OCI-LY1 (cell line): ENCODE data around the gene PIEZO1.
"Not testable (repeated sequence)": the region's sequence is repeated elsewhere in the genome, so short reads cannot be mapped to it uniquely, and the experiment has no call there.

Experiments used
- H2AFZ ChIP-seq: fragments of 200-600 bp; sonication (generic), shearing (Covaris generic); 2 replicates; pipeline ENCODE4 v1.6.0; 2014; ENCODE audit warnings: antibody characterized with exemption, mild to moderate bottlenecking, low read length
- H3F3A ChIP-seq: fragments of 200-600 bp; sonication (generic), shearing (Covaris generic); 2 replicates; pipeline ENCODE4 v1.6.0; 2014; ENCODE audit warnings: mild to moderate bottlenecking, antibody characterized with exemption, low read length, moderate library complexity; ENCODE audit not compliant: insufficient read depth
- H3K27ac ChIP-seq: fragments of 200-600 bp; sonication (generic); 2 replicates; pipeline ENCODE4 v1.5.1; 2014; ENCODE audit warnings: low read length, mixed run types, mild to moderate bottlenecking, low read depth; ENCODE audit not compliant: poor library complexity, severe bottlenecking
- H3K27me3 ChIP-seq: fragments of 200-600 bp; sonication (generic); 2 replicates; pipeline ENCODE4 v1.6.0; 2014; ENCODE audit warnings: antibody characterized with exemption, mild to moderate bottlenecking, low read length, moderate library complexity; ENCODE audit not compliant: insufficient read depth
- H3K36me3 ChIP-seq: fragments of 200-600 bp; sonication (generic); 2 replicates; pipeline ENCODE4 v1.6.1; 2014; ENCODE audit warnings: mild to moderate bottlenecking, antibody characterized with exemption, low read length, moderate library complexity, mixed read lengths; ENCODE audit not compliant: insufficient read depth
- H3K4me1 ChIP-seq: fragments of 200-600 bp; sonication (generic); 2 replicates; pipeline ENCODE4 v1.5.1; 2014; ENCODE audit warnings: mild to moderate bottlenecking, low read length, moderate library complexity; ENCODE audit not compliant: insufficient read depth, severe bottlenecking
- H3K4me2 ChIP-seq: fragments of 200-600 bp; sonication (generic), shearing (Covaris generic); 2 replicates; pipeline ENCODE4 v1.6.1; 2014; ENCODE audit warnings: low read length
- H3K4me3 ChIP-seq: fragments of 200-600 bp; sonication (generic); 2 replicates; pipeline ENCODE4 v1.5.1; 2014; ENCODE audit warnings: low read length, low read depth, mild to moderate bottlenecking, mixed read lengths; ENCODE audit not compliant: poor library complexity, severe bottlenecking
- H3K79me2 ChIP-seq: fragments of 200-600 bp; shearing (Covaris generic); 2 replicates; pipeline ENCODE4 v1.6.1; 2016; ENCODE audit warnings: mixed run types, low read length, mixed read lengths; ENCODE audit not compliant: insufficient read depth
- H3K9ac ChIP-seq: fragments of 200-600 bp; sonication (generic), shearing (Covaris generic); 2 replicates; pipeline ENCODE4 v1.6.1; 2014; ENCODE audit warnings: mild to moderate bottlenecking, low read length, mixed read lengths
- H3K9me2 ChIP-seq: fragments of 200-600 bp; sonication (generic), shearing (Covaris generic); 2 replicates; pipeline ENCODE4 v1.6.1; 2014; ENCODE audit warnings: low read depth, mild to moderate bottlenecking, low read length, mixed read lengths
- H3K9me3 ChIP-seq: fragments of 200-600 bp; shearing (Covaris generic); 2 replicates; pipeline ENCODE4 v1.6.1; 2014; ENCODE audit warnings: low read length, mixed read lengths
- H4K20me1 ChIP-seq: fragments of 200-600 bp; sonication (generic), shearing (Covaris generic); 2 replicates; pipeline ENCODE4 v1.6.0; 2016; ENCODE audit warnings: mild to moderate bottlenecking, low read length; ENCODE audit not compliant: insufficient read depth
- CTCF ChIP-seq: fragments of 200-600 bp; sonication (generic), shearing (Covaris generic); IDR thresholded peaks from 2 replicates; pipeline ENCODE4 v1.5.1; 2017; ENCODE audit warnings: mild to moderate bottlenecking, antibody characterized with exemption, low read length, moderate library complexity, mixed read lengths
- EZH2 ChIP-seq: fragments of 200-600 bp; sonication (generic), shearing (Covaris generic); IDR thresholded peaks from 2 replicates; pipeline ENCODE4 v1.8.0; 2017; ENCODE audit warnings: borderline replicate concordance, mixed run types, mild to moderate bottlenecking, antibody characterized with exemption, low read length, moderate library complexity, mixed read lengths

The PIEZO1 gene

DNA sequence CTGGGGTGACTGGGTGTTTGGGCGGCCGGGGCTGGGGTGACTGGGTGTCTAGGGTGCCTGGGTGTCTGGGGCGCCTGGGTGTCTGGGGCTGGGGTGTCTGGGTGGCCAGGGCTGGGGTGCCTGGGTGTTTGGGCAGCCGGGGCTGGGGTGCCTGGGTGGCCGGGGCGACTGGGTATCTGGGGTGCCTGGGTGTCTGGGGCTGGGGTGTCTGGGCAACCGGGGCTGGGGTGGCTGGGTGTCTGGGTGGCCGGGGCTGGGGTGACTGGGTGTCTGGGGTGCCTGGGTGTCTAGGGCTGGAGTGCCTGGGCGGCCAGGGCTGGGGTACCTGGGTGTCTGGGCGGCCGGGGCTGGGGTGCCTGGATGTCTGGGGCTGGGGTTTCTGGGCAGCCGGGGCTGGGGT is 40.1 kb upstream of the PIEZO1 start:
- no peaks in the 10 kb centered on the region for H3F3A ChIP-seq
- H3K9me2 ChIP-seq: no peaks in the 10 kb centered on the region
- H3K4me3 ChIP-seq: no peak overlapping the region
- no peak overlapping the region for H2AFZ ChIP-seq
- H3K27me3 ChIP-seq: peaks cover 5% of the 10 kb centered on the region; the same call in 1 of the 2 replicates
- H3K36me3 ChIP-seq: no peaks in the 10 kb centered on the region
- no peaks in the 10 kb centered on the region for H3K79me2 ChIP-seq
- no peaks in the 10 kb centered on the region for H3K9me3 ChIP-seq
- H3K4me2 ChIP-seq: no peak overlapping the region
- H4K20me1 ChIP-seq: no peaks in the 10 kb centered on the region
- H3K9ac ChIP-seq: no peak overlapping the region
- H3K27ac ChIP-seq: no peak overlapping the region
- no peaks in the 10 kb centered on the region for H3K4me1 ChIP-seq
- no peak for TF ChIP-seq CTCF
- TF ChIP-seq EZH2: no peak

GRCh38 chr16:88824256-88825077 is 39.4 kb upstream of the PIEZO1 start:
- no peaks in the 10 kb centered on the region for H4K20me1 ChIP-seq
- TF ChIP-seq CTCF: no peak
- TF ChIP-seq EZH2: no peak
- no peak overlapping the region for H3K27ac ChIP-seq
- no peak overlapping the region for H3K4me3 ChIP-seq
- no peak overlapping the region for H3K4me2 ChIP-seq
- H3K79me2 ChIP-seq: no peaks in the 10 kb centered on the region
- no peak overlapping the region for H3K9ac ChIP-seq
- no peak overlapping the region for H2AFZ ChIP-seq
- no peaks in the 10 kb centered on the region for H3K9me2 ChIP-seq
- no peaks in the 10 kb centered on the region for H3K4me1 ChIP-seq
- no peaks in the 10 kb centered on the region for H3F3A ChIP-seq
- H3K27me3 ChIP-seq: peaks cover 5% of the 10 kb centered on the region; the same call in 1 of the 2 replicates
- H3K36me3 ChIP-seq: no peaks in the 10 kb centered on the region
- H3K9me3 ChIP-seq: no peaks in the 10 kb centered on the region

DNA sequence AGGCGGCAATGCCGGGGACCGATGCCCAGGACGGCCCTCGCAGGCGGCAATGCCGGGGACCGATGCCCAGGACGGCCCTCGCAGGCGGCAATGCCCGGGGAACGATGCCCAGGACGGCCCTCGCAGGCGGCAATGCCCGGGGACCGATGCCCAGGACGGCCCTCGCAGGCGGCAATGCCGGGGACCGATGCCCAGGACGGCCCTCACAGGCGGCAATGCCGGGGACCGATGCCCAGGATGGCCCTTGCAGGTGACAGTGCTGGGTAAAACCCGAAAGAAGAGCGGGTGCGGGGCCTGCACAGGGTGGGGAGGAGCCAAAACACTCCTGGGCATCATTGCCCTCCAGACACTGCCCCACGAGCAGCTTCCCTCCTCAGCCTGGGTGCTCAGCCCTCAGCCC is 38.6 kb upstream of the PIEZO1 start:
- H4K20me1 ChIP-seq, H3K79me2 ChIP-seq, H3K9ac ChIP-seq: not testable (repeated sequence)

More for the DNA sequence above, 38.6 kb upstream of the PIEZO1 start:
- not testable (repeated sequence) for H3K27ac ChIP-seq, H3K27me3 ChIP-seq, H3K4me2 ChIP-seq, H3K4me3 ChIP-seq, H2AFZ ChIP-seq, H3K4me1 ChIP-seq, H3K36me3 ChIP-seq, H3F3A ChIP-seq, H3K9me2 ChIP-seq, H3K9me3 ChIP-seq
